Measurements from ENCODE around the gene IRGC. TPM values are rescaled to one million over a fixed set of nuclear protein-coding genes. Genes with fewer than 3 reads are reported as not detected.
A peak's percentile ranks its signal among the peaks of the same experiment; 100 is the strongest.
"Not testable (repeated sequence)": the region's sequence is repeated elsewhere in the genome, so short reads cannot be mapped to it uniquely, and the experiment has no call there.

Gene IRGC
- total RNA-seq, 4 donors from 2014 or later = not detected

- H3K27me3 ChIP-seq = no peaks in the 10 kb centered on the region
- intact Hi-C loops (cut with DNase I) = loop anchor here (10.0 kb wide), 1 partner anchor 109 kb away; the partner anchor contains the start of gene KCNN4
- peaks cover 0 to 14% (median 7%) of the 10 kb centered on the region in 3 donors for H3K4me1 ChIP-seq
- TF ChIP-seq POLR2A (IDR thresholded peaks at IDR 0.05) = no peak
- TF ChIP-seq, protein P1, sequence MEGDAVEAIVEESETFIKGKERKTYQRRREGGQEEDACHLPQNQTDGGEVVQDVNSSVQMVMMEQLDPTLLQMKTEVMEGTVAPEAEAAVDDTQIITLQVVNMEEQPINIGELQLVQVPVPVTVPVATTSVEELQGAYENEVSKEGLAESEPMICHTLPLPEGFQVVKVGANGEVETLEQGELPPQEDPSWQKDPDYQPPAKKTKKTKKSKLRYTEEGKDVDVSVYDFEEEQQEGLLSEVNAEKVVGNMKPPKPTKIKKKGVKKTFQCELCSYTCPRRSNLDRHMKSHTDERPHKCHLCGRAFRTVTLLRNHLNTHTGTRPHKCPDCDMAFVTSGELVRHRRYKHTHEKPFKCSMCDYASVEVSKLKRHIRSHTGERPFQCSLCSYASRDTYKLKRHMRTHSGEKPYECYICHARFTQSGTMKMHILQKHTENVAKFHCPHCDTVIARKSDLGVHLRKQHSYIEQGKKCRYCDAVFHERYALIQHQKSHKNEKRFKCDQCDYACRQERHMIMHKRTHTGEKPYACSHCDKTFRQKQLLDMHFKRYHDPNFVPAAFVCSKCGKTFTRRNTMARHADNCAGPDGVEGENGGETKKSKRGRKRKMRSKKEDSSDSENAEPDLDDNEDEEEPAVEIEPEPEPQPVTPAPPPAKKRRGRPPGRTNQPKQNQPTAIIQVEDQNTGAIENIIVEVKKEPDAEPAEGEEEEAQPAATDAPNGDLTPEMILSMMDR (IDR thresholded peaks at IDR 0.05) = no peak
- H3K36me3 ChIP-seq = no peaks in the 10 kb centered on the region
- no peak for DNase-seq
- H3K9me3 ChIP-seq = no peaks in the 10 kb centered on the region
- no peak overlapping the region for H3K4me3 ChIP-seq
- 65 to 73% methylated on average over 9 to 11 of the region's 11 CpGs for WGBS, 2 donors
- H3K27ac ChIP-seq = peak overlapping the region in 3 of 4 donors; percentile 28 to 88 (median 68)
Measured at GRCh38 chr19:43675906-43676305, 40.0 kb upstream of the IRGC start.

DNA sequence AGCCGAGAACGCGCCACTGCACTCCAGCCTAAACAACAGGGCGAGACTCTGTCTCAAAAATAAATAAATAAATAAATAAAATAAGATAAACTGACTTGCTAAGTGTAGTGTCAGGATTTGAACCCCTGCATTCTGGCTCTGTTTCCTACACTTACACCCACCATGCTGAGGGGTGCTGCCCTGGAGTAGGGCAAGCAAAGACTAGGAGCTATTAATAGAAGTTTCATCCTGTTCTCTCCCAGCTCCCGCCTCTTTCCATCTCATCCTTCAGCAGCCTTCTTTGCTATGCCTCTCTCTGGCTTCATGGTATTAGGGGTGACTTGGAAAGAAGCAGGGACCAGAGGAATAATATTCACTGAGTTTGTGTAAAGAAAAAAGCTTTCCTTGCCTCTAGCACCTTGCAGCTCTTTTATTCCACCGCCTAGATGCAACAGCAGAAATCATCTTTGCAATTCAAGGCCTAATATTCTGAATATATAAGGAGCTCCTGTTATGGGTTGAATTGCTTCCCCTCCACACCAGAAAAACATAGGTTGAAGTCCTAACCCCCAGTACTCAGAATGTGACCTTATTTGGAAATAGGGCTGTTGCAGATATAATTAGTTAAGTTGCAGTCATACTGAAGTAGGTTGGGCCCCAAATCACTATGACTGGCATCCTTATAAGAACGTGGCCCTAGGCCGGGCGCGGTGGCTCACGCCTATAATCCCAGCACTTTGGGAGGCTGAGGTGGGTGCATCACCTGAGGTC lies 37.2 kb upstream of the IRGC start:
- 74 to 90% methylated on average over 10 to 11 of the region's 11 CpGs for WGBS, 2 donors
- Histone ChIP-seq H3K4me1 (peaks cover 0 to 14% (median 7%) of the 10 kb centered on the region in 3 donors), H3K27me3 (no peaks in the 10 kb centered on the region), H3K9me3 (no peaks in the 10 kb centered on the region), H3K27ac (no peak overlapping the region), H3K4me3 (no peak overlapping the region), H3K36me3 (no peaks in the 10 kb centered on the region)
- intact Hi-C loops (cut with DNase I) = loop anchor here (10.0 kb wide), 1 partner anchor 106 kb away; the partner anchor contains the start of gene KCNN4
- no peak for DNase-seq
- TF ChIP-seq, protein P1 (IDR thresholded peaks at IDR 0.05) = no peak
- no peak for TF ChIP-seq POLR2A (IDR thresholded peaks at IDR 0.05)

DNA sequence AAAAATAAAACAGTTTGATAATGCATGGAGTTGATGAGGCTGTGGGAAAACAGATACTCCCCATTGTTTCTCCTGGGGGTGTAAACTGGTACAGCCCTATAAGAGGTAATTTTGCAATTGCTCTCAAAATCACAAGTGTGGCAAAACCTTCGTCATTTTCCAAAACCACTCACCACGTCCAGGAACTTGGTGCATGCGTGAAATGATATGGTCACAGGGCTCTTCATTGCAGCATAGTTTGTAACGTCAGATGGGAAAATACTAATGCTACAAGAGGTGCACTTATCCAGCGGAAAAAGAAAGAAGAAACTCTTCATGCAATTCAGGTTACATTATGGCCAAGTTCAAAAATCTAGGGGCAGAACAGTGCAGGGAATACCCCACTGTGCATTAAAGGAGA lies 34.1 kb upstream of the IRGC start:
- WGBS, 2 donors = 70 to 72% methylated on average over 5 of the region's 5 CpGs
- intact Hi-C loops (cut with DNase I) = no loop called here
- TF ChIP-seq, protein P1 (IDR thresholded peaks at IDR 0.05) = no peak
- no peak for TF ChIP-seq POLR2A (IDR thresholded peaks at IDR 0.05)

DNA sequence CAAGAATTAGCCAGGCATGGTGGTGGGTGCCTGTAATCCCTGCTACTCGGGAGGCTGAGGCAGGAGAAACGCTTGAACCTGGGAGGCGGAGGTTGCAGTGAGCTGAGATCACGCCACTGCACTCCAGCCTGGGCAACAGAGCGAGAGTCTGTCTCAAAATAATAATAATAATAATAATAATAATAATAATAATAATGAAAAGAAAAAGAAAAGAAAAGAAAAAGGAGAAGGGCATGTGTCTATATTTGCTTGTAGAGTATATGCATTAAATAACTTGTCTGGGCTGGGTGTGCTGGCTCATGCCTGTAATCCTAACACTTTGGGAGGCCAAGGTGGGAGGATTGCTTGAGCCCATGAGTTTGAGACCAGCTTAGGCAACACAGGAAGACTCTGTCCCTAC lies 33.6 kb upstream of the IRGC start:
- not testable (repeated sequence) for H3K27ac ChIP-seq, DNase-seq
- WGBS, 2 donors = 89 to 91% methylated on average over 5 of the region's 5 CpGs

More for the DNA sequence above, 34.1 kb upstream of the IRGC start:
- Histone ChIP-seq H3K4me1 (no peaks in the 10 kb centered on the region), H3K27me3 (no peaks in the 10 kb centered on the region), H3K9me3 (no peaks in the 10 kb centered on the region), H3K27ac (no peak overlapping the region), H3K4me3 (no peak overlapping the region), H3K36me3 (no peaks in the 10 kb centered on the region)
- no peak for DNase-seq

DNA sequence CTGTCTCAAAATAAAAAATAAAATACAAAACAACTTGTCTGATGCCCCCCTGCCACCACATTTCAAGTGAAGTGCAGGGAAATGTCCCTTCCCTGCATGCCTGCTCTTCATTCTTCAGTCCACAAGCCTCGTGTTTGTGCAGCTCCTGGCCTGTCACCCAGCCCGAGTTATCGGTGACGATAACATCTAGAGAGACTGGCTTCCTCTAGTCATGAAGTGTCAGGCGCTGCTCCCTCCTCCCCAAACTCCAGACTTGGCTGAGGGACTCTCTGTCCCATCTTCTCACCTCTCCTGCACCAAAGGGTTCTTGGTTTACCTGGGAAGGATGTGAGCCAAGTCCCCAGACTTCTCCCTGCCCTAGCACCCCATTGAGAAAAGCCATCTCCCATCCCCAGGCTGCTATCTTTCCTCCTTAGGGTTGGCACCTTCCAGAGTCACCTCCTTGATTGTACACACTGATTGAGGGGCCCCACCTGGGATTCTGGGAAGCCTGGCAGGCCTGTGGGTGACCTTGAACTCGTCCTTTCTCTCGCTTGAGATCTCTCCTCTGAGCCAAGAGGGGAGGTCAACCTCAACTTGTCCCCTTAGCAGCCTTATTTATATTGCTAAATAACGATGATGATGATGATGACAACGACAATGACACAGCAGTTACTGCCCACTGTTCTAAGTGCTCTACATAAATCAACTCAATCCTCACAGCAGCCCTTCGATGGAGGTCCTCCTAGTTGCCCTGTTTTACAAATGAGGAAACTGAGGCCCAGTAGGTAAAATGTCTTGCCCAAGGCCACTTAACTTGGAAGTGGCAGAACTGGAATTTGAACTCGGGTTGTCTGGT lies 32.8 kb upstream of the IRGC start:
- H3K27me3 ChIP-seq = no peaks in the 10 kb centered on the region
- 61 to 66% methylated on average over 9 to 10 of the region's 11 CpGs for WGBS, 2 donors
- no peak overlapping the region for H3K27ac ChIP-seq
- no peak overlapping the region for H3K4me3 ChIP-seq
- intact Hi-C loops (cut with DNase I) = no loop called here
- H3K9me3 ChIP-seq = no peaks in the 10 kb centered on the region
- no peak for TF ChIP-seq POLR2A (IDR thresholded peaks at IDR 0.05)
- TF ChIP-seq, protein P1 (IDR thresholded peaks at IDR 0.05) = no peak
- no peaks in the 10 kb centered on the region for H3K36me3 ChIP-seq
- H3K4me1 ChIP-seq = no peaks in the 10 kb centered on the region
- DNase-seq = no peak

More for the DNA sequence above, 33.6 kb upstream of the IRGC start:
- H3K4me3 ChIP-seq; H3K4me1 ChIP-seq; H3K9me3 ChIP-seq; intact Hi-C loops (cut with DNase I); H3K36me3 ChIP-seq; H3K27me3 ChIP-seq: not testable (repeated sequence)

All from esophagus squamous epithelium (tissue), 5 donors.